Measurements from ENCODE around the gene AK5.

- TF ChIP-seq POLR2A (IDR thresholded peaks at IDR 0.05; ENCODE audit: low read depth, low read length) (no peak), CTCF (conservative IDR thresholded peaks at IDR 0.05; ENCODE audit: low read depth, low read length) (no peak), USF2 (IDR thresholded peaks at IDR 0.05; ENCODE audit: low read depth, low read length) (no peak)
Observed at GRCh38 chr1:77534456-77534855, 252.6 kb downstream of the AK5 start.
